Uterus (tissue), 4 donors: Measurements from ENCODE around the gene YJEFN3. TPM values are rescaled to one million over a fixed set of nuclear protein-coding genes. Genes with fewer than 3 reads are reported as not detected.

ENCODE experiments used
- DNase-seq, 2 donors: peaks; one replicate each; pipeline ENCODE4 v3.0.0-alpha.2; 2019 to 2020
- H3K27ac ChIP-seq, 2 donors: fragments of 200-600 bp; sonication (generic); 1 replicate in 1 of 2; 2 replicates in 1 of 2; pipeline ENCODE4 v1.5.1; 2016 to 2018
- H3K27me3 ChIP-seq, 2 donors: fragments of 200-600 bp; sonication (generic); one replicate each; pipeline ENCODE4 v1.5.1; 2018 to 2019; ENCODE audit warnings: control low read depth in 1 of 2
- H3K36me3 ChIP-seq, 2 donors: fragments of 200-600 bp; sonication (generic); one replicate each; pipeline ENCODE4 v1.5.1; 2019; ENCODE audit warnings: control low read depth in 1 of 2
- H3K4me1 ChIP-seq, 2 donors: fragments of 200-600 bp; sonication (generic); one replicate each; pipeline ENCODE4 v1.5.1; 2018 to 2019; ENCODE audit warnings: control low read depth in 1 of 2
- H3K4me3 ChIP-seq, 2 donors: fragments of 200-600 bp; sonication (generic); 1 replicate in 1 of 2; 2 replicates in 1 of 2; pipeline ENCODE4 v1.5.1; 2018 to 2019; ENCODE audit warnings: mild to moderate bottlenecking in 1 of 2
- H3K9me3 ChIP-seq, 2 donors: fragments of 200-600 bp; sonication (generic); one replicate each; pipeline ENCODE4 v1.5.1; 2019; ENCODE audit warnings: control low read depth in 1 of 2
- POLR2A ChIP-seq, 2 donors: fragments of 450-650 bp; IDR thresholded peaks; one replicate each; pipeline ENCODE4 v1.6.1; 2016; ENCODE audit warnings: antibody characterized with exemption in 2 of 2, mild to moderate bottlenecking in 1 of 2, moderate library complexity in 1 of 2
- intact Hi-C: fragments of 100-400 bp; cut with DNase I; formaldehyde crosslinking; loops from one replicate; pipeline ENCODE4 v1.15.1; 2023; ENCODE audit warnings: low total_unique reads
- total RNA-seq, 4 donors: library from RNA; depleted of rRNA in 3 of 4; stranded (reverse); fragments of >200 nt in 3 of 4; gene quantifications; one replicate each; pipeline versions ENCODE4 v1.1.0 to v1.2.4, GENCODE V29; 2014 to 2023
- TF ChIP-seq, protein P1 (sequence below), 4 experiments: fragments of 200-600 bp in 2 of 4; fragments of 450-650 bp in 2 of 4; sonication (generic) in 2 of 4; IDR thresholded peaks; one replicate each; pipeline ENCODE4 v1.5.1; 2016 to 2019; ENCODE audit warnings: antibody characterized with exemption in 4 of 4, mild to moderate bottlenecking in 2 of 4, moderate library complexity in 1 of 4
- donor health status: DM: yes; HTN: yes; CAD: no.

The YJEFN3 gene
- total RNA-seq, 4 donors from 2014 or later = 1.5 to 6.8 (median 2.9) TPM; not detected in 1

GRCh38 chr19:19547674-19548336 lies 19.1 kb downstream of the YJEFN3 start:
- H3K4me1 ChIP-seq = no peaks in the 10 kb centered on the region
- H3K9me3 ChIP-seq = no peaks in the 10 kb centered on the region
- H3K4me3 ChIP-seq = no peak overlapping the region
- intact Hi-C loops = no loop called here
- H3K27ac ChIP-seq = no peak overlapping the region
- DNase-seq = no peak
- TF ChIP-seq, protein P1, sequence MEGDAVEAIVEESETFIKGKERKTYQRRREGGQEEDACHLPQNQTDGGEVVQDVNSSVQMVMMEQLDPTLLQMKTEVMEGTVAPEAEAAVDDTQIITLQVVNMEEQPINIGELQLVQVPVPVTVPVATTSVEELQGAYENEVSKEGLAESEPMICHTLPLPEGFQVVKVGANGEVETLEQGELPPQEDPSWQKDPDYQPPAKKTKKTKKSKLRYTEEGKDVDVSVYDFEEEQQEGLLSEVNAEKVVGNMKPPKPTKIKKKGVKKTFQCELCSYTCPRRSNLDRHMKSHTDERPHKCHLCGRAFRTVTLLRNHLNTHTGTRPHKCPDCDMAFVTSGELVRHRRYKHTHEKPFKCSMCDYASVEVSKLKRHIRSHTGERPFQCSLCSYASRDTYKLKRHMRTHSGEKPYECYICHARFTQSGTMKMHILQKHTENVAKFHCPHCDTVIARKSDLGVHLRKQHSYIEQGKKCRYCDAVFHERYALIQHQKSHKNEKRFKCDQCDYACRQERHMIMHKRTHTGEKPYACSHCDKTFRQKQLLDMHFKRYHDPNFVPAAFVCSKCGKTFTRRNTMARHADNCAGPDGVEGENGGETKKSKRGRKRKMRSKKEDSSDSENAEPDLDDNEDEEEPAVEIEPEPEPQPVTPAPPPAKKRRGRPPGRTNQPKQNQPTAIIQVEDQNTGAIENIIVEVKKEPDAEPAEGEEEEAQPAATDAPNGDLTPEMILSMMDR (IDR thresholded peaks at IDR 0.05) = no peak
- no peak for TF ChIP-seq POLR2A (IDR thresholded peaks at IDR 0.05)
- no peaks in the 10 kb centered on the region for H3K36me3 ChIP-seq
- H3K27me3 ChIP-seq = peaks cover 0 to 6% of the 10 kb centered on the region in 2 donors

- no peaks in the 10 kb centered on the region for H3K36me3 ChIP-seq
- intact Hi-C loops = no loop called here
- no peak for DNase-seq
- H3K4me3 ChIP-seq = no peak overlapping the region
- TF ChIP-seq, protein P1 (IDR thresholded peaks at IDR 0.05) = no peak
- TF ChIP-seq POLR2A (IDR thresholded peaks at IDR 0.05) = no peak
- peaks cover 0 to 6% of the 10 kb centered on the region in 2 donors for H3K27me3 ChIP-seq
- no peaks in the 10 kb centered on the region for H3K4me1 ChIP-seq
- H3K27ac ChIP-seq = no peak overlapping the region
- no peaks in the 10 kb centered on the region for H3K9me3 ChIP-seq
Measured at GRCh38 chr19:19548915-19549759, 20.4 kb downstream of the YJEFN3 start.

DNA sequence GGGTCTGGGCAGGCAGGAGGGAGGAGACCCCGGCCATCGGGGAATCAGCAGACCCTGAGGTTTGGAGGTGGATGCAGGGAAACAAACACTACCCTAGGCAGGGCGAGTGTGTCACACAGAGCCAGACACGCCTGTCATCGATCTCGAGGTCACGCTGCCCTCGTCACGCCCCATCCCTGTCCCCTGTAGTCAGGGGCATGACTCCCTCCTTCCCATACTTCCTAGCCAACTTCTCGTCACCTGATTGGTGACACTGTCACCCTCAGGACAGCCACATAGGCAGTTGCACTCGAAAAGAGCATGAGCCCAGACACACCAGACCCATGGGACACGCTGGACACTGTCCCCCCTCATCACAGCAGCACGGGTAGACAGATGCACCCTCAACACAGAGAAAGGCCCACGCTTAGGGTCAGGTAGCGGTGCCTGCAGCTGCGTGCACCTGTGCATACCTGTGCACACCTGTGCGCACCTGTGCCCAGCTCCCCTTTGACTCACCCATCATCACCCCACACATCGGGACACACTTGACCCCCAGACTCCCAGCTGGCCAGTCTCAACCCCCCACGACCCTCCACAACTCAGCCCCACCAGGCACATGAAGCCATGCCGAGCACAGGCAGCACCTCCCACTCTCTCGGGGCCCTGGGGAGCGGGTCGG lies 21.2 kb downstream of the YJEFN3 start:
- H3K4me1 ChIP-seq = no peaks in the 10 kb centered on the region
- H3K36me3 ChIP-seq = no peaks in the 10 kb centered on the region
- intact Hi-C loops = no loop called here
- H3K9me3 ChIP-seq = no peaks in the 10 kb centered on the region
- TF ChIP-seq, protein P1 (IDR thresholded peaks at IDR 0.05) = no peak
- no peak for TF ChIP-seq POLR2A (IDR thresholded peaks at IDR 0.05)
- H3K27ac ChIP-seq = no peak overlapping the region
- no peak overlapping the region for H3K4me3 ChIP-seq
- no peak for DNase-seq
- H3K27me3 ChIP-seq = peaks cover 0 to 6% of the 10 kb centered on the region in 2 donors

DNA sequence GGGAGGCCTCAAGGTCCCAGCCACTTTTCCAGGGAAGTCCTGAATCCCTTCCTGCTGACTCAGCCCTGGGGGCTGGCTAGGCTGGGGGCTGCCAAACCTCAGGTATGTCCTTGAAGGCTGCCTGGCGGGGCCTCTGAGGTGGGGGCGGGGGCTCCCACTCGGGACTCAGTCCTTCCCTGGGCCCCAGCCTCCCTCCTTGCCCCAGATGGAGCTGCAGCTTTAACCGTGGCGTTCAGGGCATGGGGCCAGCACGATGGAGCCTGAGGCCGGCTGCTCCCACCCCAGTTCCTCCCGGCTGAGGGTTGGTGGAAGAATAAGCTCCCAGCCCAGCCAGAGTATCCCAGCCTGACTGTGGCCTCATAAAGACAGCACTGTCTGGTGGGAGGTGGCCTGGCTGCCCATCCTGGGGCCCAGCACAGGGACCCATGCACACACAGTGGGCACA lies 21.8 kb downstream of the YJEFN3 start:
- H3K9me3 ChIP-seq = no peaks in the 10 kb centered on the region
- H3K4me1 ChIP-seq = no peaks in the 10 kb centered on the region
- no peaks in the 10 kb centered on the region for H3K36me3 ChIP-seq
- no peak overlapping the region for H3K27ac ChIP-seq
- no peak for DNase-seq
- H3K4me3 ChIP-seq = no peak overlapping the region
- intact Hi-C loops = no loop called here
- H3K27me3 ChIP-seq = peaks cover 0 to 6% of the 10 kb centered on the region in 2 donors
- TF ChIP-seq POLR2A (IDR thresholded peaks at IDR 0.05) = no peak
- TF ChIP-seq, protein P1 (IDR thresholded peaks at IDR 0.05) = no peak
